Stimulated activated CD4-positive, alpha-beta T cell treated with anti-CD3 and anti-CD28 coated beads, Interleukin-1b, Interleukin-23, amount 100 ng/mL, for 1 hour (primary cell): ENCODE results near the gene KCNJ2.

Source experiments
- DNase-seq, 2 donors: peaks; one replicate each; pipeline ENCODE4 v3.0.0-alpha.2; 2020; ENCODE audit warnings: low read depth in 2 of 2

Gene KCNJ2

GRCh38 chr17:70158591-70158990 lies 10.7 kb upstream of the KCNJ2 start:
- DNase-seq: no peak

- DNase-seq: no peak
Measured at GRCh38 chr17:70159980-70160379, 9.4 kb upstream of the KCNJ2 start.

- no peak for DNase-seq
Measured at GRCh38 chr17:70161519-70161918, 7.8 kb upstream of the KCNJ2 start.

GRCh38 chr17:70165383-70165782 lies 3.9 kb upstream of the KCNJ2 start:
- DNase-seq: no peak

- no peak for DNase-seq
Measured at GRCh38 chr17:70166615-70167014, 2.7 kb upstream of the KCNJ2 start.

GRCh38 chr17:70168044-70168976 lies 1.0 kb upstream of the KCNJ2 start:
- no peak for DNase-seq

GRCh38 chr17:70169709-70170597 lies 621 bp downstream of the KCNJ2 start:
- DNase-seq: no peak

- no peak for DNase-seq
Measured at GRCh38 chr17:70171159-70171558, 1.8 kb downstream of the KCNJ2 start.

GRCh38 chr17:70172449-70172848 lies 3.1 kb downstream of the KCNJ2 start:
- DNase-seq: no peak

- DNase-seq: no peak
Measured at GRCh38 chr17:70172923-70173322, 3.6 kb downstream of the KCNJ2 start.

GRCh38 chr17:70173681-70174080 lies 4.3 kb downstream of the KCNJ2 start:
- DNase-seq: no peak

GRCh38 chr17:70181376-70181775 lies 12.0 kb downstream of the KCNJ2 start:
- DNase-seq: no peak

- DNase-seq: no peak
Measured at GRCh38 chr17:70181866-70182265, 12.5 kb downstream of the KCNJ2 start.

- no peak for DNase-seq
Measured at GRCh38 chr17:70183508-70183907, 14.2 kb downstream of the KCNJ2 start.

- no peak for DNase-seq
Measured at GRCh38 chr17:70184207-70184606, 14.9 kb downstream of the KCNJ2 start.

GRCh38 chr17:70184770-70185169 lies 15.4 kb downstream of the KCNJ2 start:
- no peak for DNase-seq

GRCh38 chr17:70185285-70185684 lies 16.0 kb downstream of the KCNJ2 start:
- DNase-seq: no peak

- DNase-seq: no peak
Measured at GRCh38 chr17:70187383-70187782, 18.1 kb downstream of the KCNJ2 start.

- no peak for DNase-seq
Measured at GRCh38 chr17:70190959-70191805, 21.9 kb downstream of the KCNJ2 start.

- DNase-seq: no peak
Measured at GRCh38 chr17:70195091-70195490, 25.8 kb downstream of the KCNJ2 start.

GRCh38 chr17:70201872-70202419 lies 32.6 kb downstream of the KCNJ2 start:
- no peak for DNase-seq
